H1 (cell line): ENCODE results near the gene C15orf61. TPM values are rescaled to one million over a fixed set of nuclear protein-coding genes. Genes with fewer than 3 reads are reported as not detected.

Experiments
- CTCF ChIA-PET: fragments of 300-600 bp; sonication (Branson Sonifier 250); formaldehyde crosslinking; loops from one replicate; lab custom pipeline; 2021; ENCODE audit not compliant: partially characterized antibody; lab: Charles Lee
- POLR2A ChIA-PET: fragments of 300-600 bp; sonication (Branson Sonifier 250); formaldehyde crosslinking; loops from one replicate; lab custom pipeline; 2021; ENCODE audit warnings: inconsistent platforms; ENCODE audit not compliant: partially characterized antibody; lab: Charles Lee
- DNase-seq, 2 experiments: peaks; one replicate each; pipeline versions ENCODE4 v3.0.0 to v3.0.0-alpha.2; 2010 to 2022; ENCODE audit warnings: low spot score in 2 of 2, low read depth in 1 of 2, mixed read lengths in 1 of 2
- FAIRE-seq: peaks from 2 replicates; lab custom pipeline; 2011; peaks lifted over from hg19 to GRCh38; lab: Jason Lieb, UNC
- H2AFZ ChIP-seq: 2 replicates; pipeline ENCODE4 v1.8.1; 2012; ENCODE audit warnings: low read length, inconsistent platforms
- H2AK5ac ChIP-seq: 2 replicates; pipeline ENCODE4 v1.6.1; 2013; ENCODE audit warnings: low read depth, low read length
- H2BK120ac ChIP-seq: replicated peaks from 2 replicates; pipeline ENCODE3; 2013; ENCODE audit warnings: low read depth, low read length, inconsistent platforms
- H2BK12ac ChIP-seq: 2 replicates; pipeline ENCODE4 v1.6.1; 2013; ENCODE audit warnings: low read depth, low read length
- H2BK15ac ChIP-seq: 2 replicates; pipeline ENCODE4 v1.6.1; 2013; ENCODE audit warnings: low read length
- H2BK20ac ChIP-seq: 2 replicates; pipeline ENCODE4 v1.6.1; 2013; ENCODE audit warnings: low read length
- H2BK5ac ChIP-seq: 2 replicates; pipeline ENCODE4 v1.6.1; 2013; ENCODE audit warnings: low read depth, low read length
- H3K14ac ChIP-seq: 2 replicates; pipeline ENCODE4 v1.6.1; 2013; ENCODE audit warnings: inconsistent platforms; ENCODE audit not compliant: insufficient read length
- H3K18ac ChIP-seq: 2 replicates; pipeline ENCODE4 v1.6.1; 2013; ENCODE audit warnings: low read length; ENCODE audit errors: extremely low read depth
- H3K23ac ChIP-seq: 2 replicates; pipeline ENCODE4 v1.6.1; 2013; ENCODE audit warnings: inconsistent platforms; ENCODE audit not compliant: insufficient read length
- H3K23me2 ChIP-seq: 2 replicates; pipeline ENCODE4 v1.6.1; 2013; ENCODE audit warnings: low read depth, low read length
- H3K27ac ChIP-seq: 2 replicates; pipeline ENCODE4 v1.6.1; 2011; ENCODE audit warnings: low read depth, low read length, inconsistent platforms
- H3K27me3 ChIP-seq, 4 experiments: replicated peaks in 1 of 4; 1 replicate in 1 of 4; 2 replicates in 3 of 4; pipeline versions ENCODE4 v1.6.1 to v1.8.1; 2011 to 2013; ENCODE audit warnings: low read length in 3 of 4, mild to moderate bottlenecking in 3 of 4, inconsistent platforms in 2 of 4, mixed read lengths in 2 of 4, moderate library complexity in 1 of 4; ENCODE audit not compliant: control insufficient read depth in 3 of 4, insufficient read depth in 3 of 4; ENCODE audit errors: extremely low read depth in 1 of 4
- H3K36me3 ChIP-seq, 4 experiments: 2 replicates each; pipeline versions ENCODE4 v1.6.1 to v1.8.1; 2011 to 2013; ENCODE audit warnings: mild to moderate bottlenecking in 4 of 4, low read length in 3 of 4, moderate library complexity in 2 of 4, control low read depth in 1 of 4, inconsistent platforms in 1 of 4; ENCODE audit not compliant: insufficient read depth in 4 of 4, control insufficient read depth in 2 of 4
- H3K4ac ChIP-seq: replicated peaks from 2 replicates; pipeline ENCODE3; 2013; ENCODE audit warnings: low read length, low read depth, mixed read lengths, inconsistent platforms; ENCODE audit not compliant: insufficient read length
- H3K4me1 ChIP-seq, 4 experiments: replicated peaks in 1 of 4; 1 replicate in 1 of 4; 2 replicates in 3 of 4; pipeline versions ENCODE4 v1.6.1 to v1.8.1; 2011 to 2013; ENCODE audit warnings: low read length in 3 of 4, inconsistent platforms in 2 of 4, mixed read lengths in 1 of 4; ENCODE audit not compliant: insufficient read depth in 4 of 4, control insufficient read depth in 3 of 4
- H3K4me2 ChIP-seq, 2 experiments: 2 replicates each; pipeline versions ENCODE4 v1.6.1 to v1.8.1; 2011 to 2013; ENCODE audit warnings: low read depth in 2 of 2, low read length in 2 of 2, control low read depth in 1 of 2, inconsistent platforms in 1 of 2, mild to moderate bottlenecking in 1 of 2; ENCODE audit not compliant: insufficient read depth in 1 of 2
- H3K4me3 ChIP-seq, 4 experiments: fragments of 200-600, 300-600 bp in 1 of 4; sonication (generic), shearing (Covaris generic), sonication (Bioruptor Twin) in 1 of 4; 2 replicates each; pipeline versions ENCODE4 v1.5.1 to v1.8.1; 2011 to 2016; ENCODE audit warnings: low read length in 4 of 4, low read depth in 3 of 4, control low read depth in 2 of 4, inconsistent platforms in 2 of 4, mild to moderate bottlenecking in 2 of 4, mixed read lengths in 1 of 4, moderate library complexity in 1 of 4; ENCODE audit not compliant: insufficient read depth in 2 of 4; ENCODE audit errors: extremely low read depth in 1 of 4
- H3K56ac ChIP-seq: replicated peaks from 2 replicates; pipeline ENCODE3; 2013; ENCODE audit warnings: low read depth, mild to moderate bottlenecking, mixed read lengths, low read length, inconsistent platforms; ENCODE audit not compliant: insufficient read length
- H3K79me1 ChIP-seq: 2 replicates; pipeline ENCODE4 v1.6.1; 2013; ENCODE audit warnings: low read depth, low read length, control low read depth
- H3K79me2 ChIP-seq, 2 experiments: 2 replicates each; pipeline versions ENCODE4 v1.6.1 to v1.8.1; 2012 to 2013; ENCODE audit warnings: low read length in 2 of 2, mild to moderate bottlenecking in 2 of 2, inconsistent platforms in 1 of 2; ENCODE audit not compliant: insufficient read depth in 2 of 2, control insufficient read depth in 1 of 2
- H3K9ac ChIP-seq, 4 experiments: replicated peaks in 1 of 4; 1 replicate in 1 of 4; 2 replicates in 3 of 4; pipeline versions ENCODE4 v1.6.1 to v1.8.1; 2011 to 2013; ENCODE audit warnings: low read depth in 3 of 4, low read length in 3 of 4, control low read depth in 2 of 4, mild to moderate bottlenecking in 2 of 4, moderate library complexity in 2 of 4, inconsistent platforms in 1 of 4; ENCODE audit errors: extremely low read depth in 1 of 4
- H3K9me3 ChIP-seq, 2 experiments: 2 replicates each; pipeline versions ENCODE4 v1.6.1 to v1.8.1; 2012 to 2013; ENCODE audit warnings: mild to moderate bottlenecking in 2 of 2, moderate library complexity in 2 of 2, control low read depth in 1 of 2, inconsistent platforms in 1 of 2, low read depth in 1 of 2, low read length in 1 of 2, mixed read lengths in 1 of 2; ENCODE audit not compliant: insufficient read depth in 2 of 2
- H4K20me1 ChIP-seq, 2 experiments: replicated peaks in 1 of 2; 2 replicates each; pipeline versions ENCODE3 to v1.8.1; 2011 to 2013; ENCODE audit warnings: inconsistent platforms in 2 of 2, low read length in 2 of 2, mild to moderate bottlenecking in 1 of 2; ENCODE audit not compliant: insufficient read depth in 2 of 2, control insufficient read depth in 1 of 2
- H4K5ac ChIP-seq: 2 replicates; pipeline ENCODE4 v1.6.1; 2013; ENCODE audit warnings: low read length, low read depth, mixed read lengths, inconsistent platforms; ENCODE audit not compliant: insufficient read length
- H4K8ac ChIP-seq: 2 replicates; pipeline ENCODE4 v1.8.0; 2013; ENCODE audit warnings: mild to moderate bottlenecking, moderate library complexity, low read length, inconsistent platforms; ENCODE audit not compliant: insufficient read depth; ENCODE audit errors: extremely low read depth
- H4K91ac ChIP-seq: replicated peaks from 2 replicates; pipeline ENCODE3; 2013; ENCODE audit warnings: low read length, mixed read lengths, inconsistent platforms; ENCODE audit not compliant: insufficient read length
- ATF3 ChIP-seq: IDR thresholded peaks from 2 replicates; pipeline ENCODE4 v1.6.1; 2011; ENCODE audit warnings: low read depth, mild to moderate bottlenecking, low read length; ENCODE audit not compliant: insufficient read depth
- CHD2 ChIP-seq: IDR thresholded peaks from 2 replicates; pipeline ENCODE4 v1.6.1; 2012; ENCODE audit warnings: low read length, improper control_type of control experiment
- CTCF ChIP-seq, 3 experiments: IDR thresholded peaks; 1 replicate in 2 of 3; 2 replicates in 1 of 3; pipeline versions ENCODE4 v1.5.1 to v1.6.1; 2011; ENCODE audit warnings: low read length in 3 of 3, mild to moderate bottlenecking in 3 of 3, inconsistent platforms in 2 of 3, low read depth in 1 of 3, moderate library complexity in 1 of 3; ENCODE audit not compliant: insufficient read depth in 1 of 3; ENCODE audit errors: control extremely low read depth in 1 of 3
- EGR1 ChIP-seq: IDR thresholded peaks from 2 replicates; pipeline ENCODE4 v1.6.1; 2011; ENCODE audit warnings: low read depth, low read length, borderline replicate concordance
- EZH2 ChIP-seq: fragments of 200-600 bp; sonication (generic); IDR thresholded peaks from 2 replicates; pipeline ENCODE4 v1.7.1; 2012; ENCODE audit warnings: low read depth, mild to moderate bottlenecking, moderate library complexity, low read length, inconsistent platforms; ENCODE audit not compliant: severe bottlenecking
- HDAC6 ChIP-seq: IDR thresholded peaks from one replicate; pipeline ENCODE4 v1.7.1; 2012; ENCODE audit warnings: low read depth, mild to moderate bottlenecking, inconsistent platforms, low read length, moderate library complexity
- MAX ChIP-seq: IDR thresholded peaks from 2 replicates; pipeline ENCODE4 v1.6.1; 2012; ENCODE audit warnings: inconsistent platforms
- POLR2A ChIP-seq, 2 experiments: IDR thresholded peaks; 1 replicate in 1 of 2; 2 replicates in 1 of 2; pipeline ENCODE4 v1.6.1; 2011; ENCODE audit warnings: low read depth in 2 of 2, low read length in 2 of 2, mild to moderate bottlenecking in 2 of 2; ENCODE audit errors: control extremely low read depth in 1 of 2
- SAP30 ChIP-seq: fragments of 300-600 bp; sonication (generic); IDR thresholded peaks from 2 replicates; pipeline ENCODE4 v1.7.1; 2012; ENCODE audit warnings: low read length, moderate library complexity, mild to moderate bottlenecking, inconsistent platforms; ENCODE audit not compliant: insufficient read depth, insufficient replicate concordance
- SIRT6 ChIP-seq: IDR thresholded peaks from one replicate; pipeline ENCODE4 v1.7.1; 2012; ENCODE audit warnings: low read length, inconsistent platforms
- ZNF274 ChIP-seq: IDR thresholded peaks from 2 replicates; pipeline ENCODE4 v1.7.0; 2012; ENCODE audit warnings: low read length, borderline replicate concordance; ENCODE audit errors: extremely low read depth
- WGBS, 2 experiments: shearing (Covaris generic) in 1 of 2; methylation state at CpG; one replicate each; pipeline versions ENCODE4 v1.1.6 to v1.1.7; 2013 to 2015; ENCODE audit warnings: low lambda C conversion rate in 2 of 2, mixed read lengths in 2 of 2, inconsistent platforms in 1 of 2, low coverage in 1 of 2, missing lambda C conversion rate in 1 of 2; ENCODE audit not compliant: insufficient replicate concordance in 2 of 2, insufficient coverage in 1 of 2, insufficient read length in 1 of 2; ENCODE audit errors: extremely low coverage in 1 of 2, missing lambda C conversion rate in 1 of 2; 5-methylcytosine and 5-hydroxymethylcytosine counted together
- polyA plus RNA-seq, 7 experiments: library from polyadenylated mRNA; depleted of rRNA in 3 of 7; stranded (reverse) in 5 of 7; unstranded in 2 of 7; fragments of >200 nt in 5 of 7; fragments of 200-250 nt in 2 of 7; gene quantifications; 1 replicate in 5 of 7; 2 replicates in 1 of 7; 4 replicates in 1 of 7; pipeline versions ENCODE4 v1.2.1 to v1.2.3, GENCODE V29; 2011 to 2013; ENCODE audit warnings: missing spikeins in 2 of 7, mixed read lengths in 2 of 7
- total RNA-seq: library from RNA; stranded (reverse); fragmentation: NEBNext Ultra II Directional; extraction: Animal tissue kit (Norgen Biotek cat#: 25700); gene quantifications from 2 replicates; pipeline ENCODE4 v1.2.1, GENCODE V29; 2021

C15orf61 gene
- total and polyA plus RNA-seq, 2 of the 8 experiments (the other 6 are each of a cell fraction or from before 2014, with no cell fraction given) = 1.7 to 2.0 TPM

GRCh38 chr15:67508407-67508806 is 12.5 kb upstream of the C15orf61 start:
- Histone ChIP-seq H3K27me3 (no peaks in the 10 kb centered on the region), H3K23ac (no peak overlapping the region), H3K4ac (no peak overlapping the region), H2BK20ac (no peak overlapping the region), H4K8ac (no peak overlapping the region), H4K5ac (no peak overlapping the region), H2AFZ (no peak overlapping the region), H2AK5ac (no peak overlapping the region), H2BK5ac (no peak overlapping the region), H3K27ac (no peak overlapping the region), H2BK120ac (no peak overlapping the region), H3K4me1 (peaks cover 0 to 4% (median 4%) of the 10 kb centered on the region in 4 experiments; a peak in 3 of 7 replicates), H3K4me3 (no peak overlapping the region), H3K56ac (no peak overlapping the region), H2BK12ac (no peak overlapping the region), H4K20me1 (no peaks in the 10 kb centered on the region), H3K14ac (no peak overlapping the region), H3K23me2 (no peaks in the 10 kb centered on the region), H4K91ac (no peak overlapping the region), H3K36me3 (no peaks in the 10 kb centered on the region), H3K79me1 (no peaks in the 10 kb centered on the region), H3K18ac (no peak overlapping the region), H3K9me3 (no peaks in the 10 kb centered on the region), H2BK15ac (no peak overlapping the region), H3K4me2 (no peak overlapping the region), H3K79me2 (no peaks in the 10 kb centered on the region), H3K9ac (no peak overlapping the region)
- no peak for FAIRE-seq
- DNase-seq = no peak
- ChIA-PET POLR2A (no interaction called here), CTCF (interaction anchor here (1.1 to 1.3 kb wide), 2 partner anchors 12 to 105 kb away, joined by 4 read pairs; no protein-coding TSS in a partner anchor)
- WGBS, 2 experiments = 95% methylated on average over 3 of the region's 3 CpGs; no CpG with 5 or more reads in 1 of the 2 experiments
- TF ChIP-seq EZH2 = no peak
- no peak for TF ChIP-seq CHD2
- TF ChIP-seq ATF3 = no peak
- TF ChIP-seq HDAC6 = no peak
- TF ChIP-seq ZNF274 = no peak
- no peak for TF ChIP-seq CTCF (IDR thresholded peaks at IDR 0.05; ENCODE audit: control extremely low read depth in 1 of 3, insufficient read depth in 1 of 3, low read depth in 1 of 3, low read length in 3 of 3)
- TF ChIP-seq POLR2A (IDR thresholded peaks at IDR 0.05; ENCODE audit: control extremely low read depth in 1 of 2, low read depth in 2 of 2, low read length in 2 of 2) = no peak
- no peak for TF ChIP-seq MAX
- no peak for TF ChIP-seq SIRT6
- no peak for TF ChIP-seq SAP30
- no peak for TF ChIP-seq EGR1
